ENCODE measurements around the gene IL18. TPM values are rescaled to one million over a fixed set of nuclear protein-coding genes. Genes with fewer than 3 reads are reported as not detected.
"Not testable (repeated sequence)": the region's sequence is repeated elsewhere in the genome, so short reads cannot be mapped to it uniquely, and the experiment has no call there.

The IL18 gene
- total RNA-seq (0.31 TPM), polyA plus RNA-seq (ENCODE audit: insufficient read depth in 1 of 8, insufficient read length in 8 of 8, low replicate concordance in 1 of 8) (1 to 10 TPM in 3 of 8 donors, under 1 TPM in 5; 0.41 to 3.8 (median 0.69) TPM)
- long read RNA-seq, donor 1, result 0 reads
- long read RNA-seq, donor 2, result 0 reads
- long read RNA-seq, donor 3, partial matches to known transcripts, result 0 of 1 reads
- long read RNA-seq, donor 3, other reads (novel, unspliced or antisense), result 0 of 1 reads
- long read RNA-seq, donor 4, result 0 reads
- long read RNA-seq, donor 5, result 0 reads
- long read RNA-seq, donor 6, partial matches to known transcripts, result 0 of 1 reads
- long read RNA-seq, donor 6, other reads (novel, unspliced or antisense), result 0 of 1 reads
- long read RNA-seq, donor 7, result 0 reads
- long read RNA-seq, donor 8, result 0 reads
- long read RNA-seq, donor 9, result 0 reads
- long read RNA-seq, donor 10, partial matches to known transcripts, result 0 of 1 reads
- long read RNA-seq, donor 10, other reads (novel, unspliced or antisense), result 0 of 1 reads
- long read RNA-seq, donor 11, result 0 reads

DNA sequence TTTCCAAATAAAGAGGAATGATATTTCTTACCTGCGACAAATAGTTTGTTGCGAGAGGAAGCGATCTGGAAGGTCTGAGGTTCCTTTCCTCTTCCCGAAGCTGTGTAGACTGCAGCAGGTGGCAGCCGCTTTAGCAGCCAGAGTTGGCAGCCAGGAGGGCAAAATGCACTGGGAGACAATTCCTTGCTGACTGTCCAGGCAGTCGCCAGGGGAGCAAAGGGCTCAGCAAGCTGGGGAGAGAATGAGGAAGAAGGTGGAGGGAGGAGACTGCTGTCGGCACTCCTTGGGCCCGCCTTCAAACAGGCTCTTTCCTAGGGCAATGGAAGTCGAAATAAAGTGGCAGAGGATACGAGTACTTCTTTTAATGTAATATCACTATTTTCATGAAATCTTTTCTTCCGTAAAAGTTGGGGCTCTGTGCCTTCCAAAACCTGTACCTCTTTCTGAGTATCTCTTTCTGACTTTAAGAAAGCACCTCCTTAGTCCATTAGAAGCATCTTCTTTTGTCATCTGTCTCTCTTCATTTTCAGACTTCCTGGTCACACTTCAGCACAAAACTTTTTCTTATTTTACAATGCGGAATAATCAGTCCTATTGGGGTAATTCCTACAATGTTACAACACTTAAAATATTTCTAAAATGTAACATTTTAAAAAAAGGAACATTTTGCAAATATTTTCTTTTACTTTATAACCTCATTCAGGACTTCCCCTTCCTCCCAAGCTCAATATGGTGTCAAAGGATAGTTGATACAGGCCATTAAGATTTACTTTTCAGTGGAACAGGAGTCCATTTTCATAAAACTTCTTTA is at the start of gene IL18:
IL18 (minus strand) TSS at position 220 of the 811 bp plus-strand sequence. CDS start 9,041 bp downstream, outside the sequence.
- no peak within 1 kb of the TSS for H3K27ac ChIP-seq (ENCODE audit: low read length)
- 77% methylated on average over 7 of the region's 12 CpGs for WGBS (ENCODE audit: insufficient coverage)

DNA sequence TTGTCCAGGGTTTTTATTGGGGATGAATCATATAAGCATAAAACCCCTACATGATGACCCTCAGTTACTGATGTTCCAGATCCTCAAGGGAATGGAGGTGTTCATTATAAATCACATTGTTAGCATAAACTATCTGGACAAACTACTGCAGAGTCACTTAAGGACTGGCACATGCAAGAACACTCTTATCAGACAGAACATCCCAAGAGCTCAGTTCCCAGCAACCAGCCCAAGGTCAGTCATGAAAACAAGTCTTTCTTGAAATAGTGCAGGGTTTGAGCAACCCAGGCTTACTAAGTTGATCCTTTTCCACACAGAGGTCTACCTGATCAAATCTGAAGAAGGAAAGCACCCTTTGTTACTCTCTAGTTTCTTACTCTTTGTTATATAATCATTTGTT is 48.8 kb upstream of the IL18 start:
- Histone ChIP-seq H3K27ac (ENCODE audit: low read length) (no peak overlapping the region), H3K9me3 (replicated peaks; ENCODE audit: control insufficient read depth, low read depth, low read length) (no peaks in the 10 kb centered on the region), H3K36me3 (ENCODE audit: control insufficient read depth, insufficient read depth, low read length) (no peaks in the 10 kb centered on the region), H3K27me3 (ENCODE audit: control insufficient read depth, insufficient read depth, low read length) (no peaks in the 10 kb centered on the region), H3K4me3 (ENCODE audit: low read length) (no peak overlapping the region), H3K4me1 (ENCODE audit: control insufficient read depth, insufficient read depth, low read length) (no peaks in the 10 kb centered on the region)
- no peak for DNase-seq

More for the DNA sequence above, at the start of gene IL18:
- no peaks in the 10 kb centered on the region for H3K36me3 ChIP-seq (ENCODE audit: control insufficient read depth, insufficient read depth, low read length)
- H3K4me1 ChIP-seq (ENCODE audit: control insufficient read depth, insufficient read depth, low read length), result no peaks in the 10 kb centered on the region
- no peak within 1 kb of the TSS for H3K4me3 ChIP-seq (ENCODE audit: low read length)
- no peaks in the 10 kb centered on the region for H3K9me3 ChIP-seq (replicated peaks; ENCODE audit: control insufficient read depth, low read depth, low read length)
- no peaks in the 10 kb centered on the region for H3K27me3 ChIP-seq (ENCODE audit: control insufficient read depth, insufficient read depth, low read length)
- no peak for DNase-seq

DNA sequence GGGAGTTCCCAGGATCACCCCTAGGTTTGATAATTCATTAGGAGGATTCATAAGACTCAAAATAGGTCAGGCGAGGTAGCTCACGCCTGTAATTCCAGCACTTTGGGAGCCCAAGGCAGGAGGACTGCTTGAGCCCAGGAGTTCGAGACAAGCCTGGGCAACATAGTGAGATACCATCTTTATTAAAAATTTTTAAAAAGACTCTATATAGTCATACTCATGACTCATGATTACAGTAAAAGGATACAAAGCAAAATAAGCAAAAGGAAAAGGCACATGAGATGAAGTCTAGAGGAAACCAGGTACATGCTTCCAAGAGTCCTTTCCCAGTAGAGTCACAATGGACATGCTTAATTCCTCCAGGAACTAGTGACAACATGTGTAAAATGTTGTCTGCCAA is 48.4 kb upstream of the IL18 start:
- Histone ChIP-seq H3K4me1 (ENCODE audit: control insufficient read depth, insufficient read depth, low read length) (no peaks in the 10 kb centered on the region), H3K27ac (ENCODE audit: low read length) (no peak overlapping the region), H3K4me3 (ENCODE audit: low read length) (no peak overlapping the region), H3K36me3 (ENCODE audit: control insufficient read depth, insufficient read depth, low read length) (no peaks in the 10 kb centered on the region), H3K27me3 (ENCODE audit: control insufficient read depth, insufficient read depth, low read length) (no peaks in the 10 kb centered on the region), H3K9me3 (replicated peaks; ENCODE audit: control insufficient read depth, low read depth, low read length) (no peaks in the 10 kb centered on the region)
- DNase-seq, result no peak
- no CpG with 5 or more reads among the region's 3 CpGs for WGBS (ENCODE audit: insufficient coverage)

DNA sequence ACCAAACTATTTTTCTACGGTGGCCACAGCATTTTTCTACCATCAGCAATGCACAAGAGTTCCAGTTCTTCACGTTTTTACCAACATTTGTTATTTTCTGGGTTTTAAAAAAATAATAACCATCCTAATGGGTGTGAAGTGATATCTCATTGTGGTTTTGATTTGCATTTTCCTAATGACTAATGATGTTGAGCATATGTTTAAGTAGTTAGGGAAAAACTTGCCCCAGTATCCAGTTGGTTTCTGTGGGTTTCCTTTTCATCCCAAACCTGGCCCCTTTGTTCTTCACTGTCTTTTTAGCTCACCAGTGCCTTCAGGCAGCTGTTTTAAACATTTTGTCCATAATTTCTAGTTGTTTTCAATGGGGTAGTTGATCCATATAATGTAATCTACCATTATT is 47.6 kb upstream of the IL18 start:
- Histone ChIP-seq H3K27me3 (ENCODE audit: control insufficient read depth, insufficient read depth, low read length) (no peaks in the 10 kb centered on the region), H3K36me3 (ENCODE audit: control insufficient read depth, insufficient read depth, low read length) (no peaks in the 10 kb centered on the region), H3K27ac (ENCODE audit: low read length) (no peak overlapping the region), H3K4me3 (ENCODE audit: low read length) (no peak overlapping the region), H3K4me1 (ENCODE audit: control insufficient read depth, insufficient read depth, low read length) (no peaks in the 10 kb centered on the region), H3K9me3 (replicated peaks; ENCODE audit: control insufficient read depth, low read depth, low read length) (no peaks in the 10 kb centered on the region)
- no peak for DNase-seq
- whole genome bisulfite sequencing (ENCODE audit: insufficient coverage), result no CpG with 5 or more reads among the region's 2 CpGs

DNA sequence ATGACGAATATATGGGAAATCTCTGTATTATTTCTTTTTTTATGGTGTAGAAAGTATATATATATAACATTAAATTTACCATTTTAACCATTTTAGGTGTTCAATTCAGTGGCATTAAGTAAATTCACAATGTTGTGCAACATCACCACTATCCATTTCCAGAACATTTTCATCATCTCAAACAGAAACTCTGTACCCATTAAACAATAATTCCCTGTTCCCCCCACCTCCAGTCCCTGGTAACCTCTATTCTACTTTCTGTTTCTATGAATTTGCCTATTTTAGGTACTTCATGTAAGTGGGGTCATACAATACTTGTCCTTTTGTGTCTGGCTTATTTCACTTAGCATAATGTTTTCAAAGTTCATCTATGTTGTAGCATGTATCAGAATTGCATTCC is 47.0 kb upstream of the IL18 start:
- Histone ChIP-seq H3K27ac (ENCODE audit: low read length) (no peak overlapping the region), H3K36me3 (ENCODE audit: control insufficient read depth, insufficient read depth, low read length) (no peaks in the 10 kb centered on the region), H3K4me1 (ENCODE audit: control insufficient read depth, insufficient read depth, low read length) (no peaks in the 10 kb centered on the region), H3K4me3 (ENCODE audit: low read length) (no peak overlapping the region), H3K27me3 (ENCODE audit: control insufficient read depth, insufficient read depth, low read length) (no peaks in the 10 kb centered on the region), H3K9me3 (replicated peaks; ENCODE audit: control insufficient read depth, low read depth, low read length) (no peaks in the 10 kb centered on the region)
- DNase-seq, result no peak
- no CpG with 5 or more reads among the region's 1 CpG for WGBS (ENCODE audit: insufficient coverage)

DNA sequence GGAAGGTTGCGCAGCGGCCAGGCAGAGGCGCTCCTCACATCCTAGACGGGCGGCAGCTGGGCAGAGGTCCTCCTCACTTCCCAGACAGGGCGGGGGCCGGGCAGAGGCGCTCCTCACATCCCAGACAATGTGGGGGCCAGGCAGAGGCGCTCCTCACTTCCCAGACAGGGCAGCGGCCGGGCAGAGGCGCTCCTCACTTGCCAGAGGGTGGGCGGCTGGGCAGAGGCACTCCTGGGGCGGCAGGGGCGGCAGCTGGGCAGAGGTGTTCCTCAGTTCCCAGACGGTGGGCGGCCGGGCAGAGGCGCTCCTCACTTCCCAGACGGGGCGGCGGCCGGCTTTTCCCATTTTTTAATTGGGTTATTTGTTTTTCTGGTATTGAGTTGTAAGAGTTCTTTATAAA is 42.2 kb upstream of the IL18 start:
- Histone ChIP-seq H3K9me3 (replicated peaks; ENCODE audit: control insufficient read depth, low read depth, low read length) (no peaks in the 10 kb centered on the region), H3K36me3 (ENCODE audit: control insufficient read depth, insufficient read depth, low read length) (peaks cover 3% of the 10 kb centered on the region), H3K27ac (ENCODE audit: low read length) (no peak overlapping the region), H3K27me3 (ENCODE audit: control insufficient read depth, insufficient read depth, low read length) (no peaks in the 10 kb centered on the region), H3K4me3 (ENCODE audit: low read length) (no peak overlapping the region), H3K4me1 (ENCODE audit: control insufficient read depth, insufficient read depth, low read length) (no peaks in the 10 kb centered on the region)
- DNase-seq, result no peak
- WGBS (ENCODE audit: insufficient coverage), result 90% methylated on average over 21 of the region's 23 CpGs

DNA sequence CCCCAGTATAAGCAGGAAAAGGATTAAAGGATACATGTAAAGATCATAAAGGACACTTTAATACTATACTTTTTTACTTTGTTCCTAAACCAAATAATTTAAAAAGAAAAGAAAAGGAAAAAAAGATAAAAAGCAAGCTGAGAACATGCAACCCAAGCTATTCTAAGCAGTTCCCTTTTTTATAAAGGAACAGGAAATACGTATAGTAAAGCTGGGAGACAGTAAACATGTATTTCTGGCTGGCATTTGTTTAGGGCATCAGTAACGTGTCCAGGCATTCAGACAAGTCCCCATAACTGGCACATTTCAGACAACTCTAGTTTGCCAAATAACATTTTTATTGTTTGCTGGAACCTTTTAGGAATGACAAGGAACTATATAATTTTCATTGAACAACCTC is 36.4 kb upstream of the IL18 start:
- Histone ChIP-seq H3K36me3 (ENCODE audit: control insufficient read depth, insufficient read depth, low read length) (no peaks in the 10 kb centered on the region), H3K4me3 (ENCODE audit: low read length) (no peak overlapping the region), H3K9me3 (replicated peaks; ENCODE audit: control insufficient read depth, low read depth, low read length) (no peaks in the 10 kb centered on the region), H3K4me1 (ENCODE audit: control insufficient read depth, insufficient read depth, low read length) (no peaks in the 10 kb centered on the region), H3K27ac (ENCODE audit: low read length) (no peak overlapping the region), H3K27me3 (ENCODE audit: control insufficient read depth, insufficient read depth, low read length) (no peaks in the 10 kb centered on the region)
- no CpG with 5 or more reads among the region's 2 CpGs for WGBS (ENCODE audit: insufficient coverage)
- DNase-seq, result peak; percentile 30

DNA sequence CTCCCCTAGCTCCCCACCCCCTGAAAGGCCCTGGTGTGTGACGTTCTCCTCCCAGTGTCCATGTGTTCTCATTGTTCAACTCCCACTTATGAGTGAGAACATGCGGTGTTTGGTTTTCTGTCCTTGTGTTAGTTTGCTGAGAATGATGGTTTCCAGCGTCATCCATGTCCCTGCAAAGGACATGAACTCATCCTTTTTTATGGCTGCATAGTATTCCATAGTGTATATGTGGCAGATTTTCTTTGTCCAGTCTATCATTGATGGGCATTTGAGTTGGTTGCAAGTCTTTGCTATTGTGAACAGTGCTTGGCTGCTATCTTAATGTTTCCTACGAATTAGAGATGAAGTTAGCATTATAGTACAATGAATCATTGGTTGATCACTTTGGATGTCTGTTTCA is 35.2 kb upstream of the IL18 start:
- H3K27me3 ChIP-seq (ENCODE audit: control insufficient read depth, insufficient read depth, low read length); H3K27ac ChIP-seq (ENCODE audit: low read length); H3K4me1 ChIP-seq (ENCODE audit: control insufficient read depth, insufficient read depth, low read length); H3K9me3 ChIP-seq (replicated peaks; ENCODE audit: control insufficient read depth, low read depth, low read length); DNase-seq; H3K36me3 ChIP-seq (ENCODE audit: control insufficient read depth, insufficient read depth, low read length); H3K4me3 ChIP-seq (ENCODE audit: low read length): not testable (repeated sequence)
- WGBS (ENCODE audit: insufficient coverage), result no CpG with 5 or more reads among the region's 4 CpGs

DNA sequence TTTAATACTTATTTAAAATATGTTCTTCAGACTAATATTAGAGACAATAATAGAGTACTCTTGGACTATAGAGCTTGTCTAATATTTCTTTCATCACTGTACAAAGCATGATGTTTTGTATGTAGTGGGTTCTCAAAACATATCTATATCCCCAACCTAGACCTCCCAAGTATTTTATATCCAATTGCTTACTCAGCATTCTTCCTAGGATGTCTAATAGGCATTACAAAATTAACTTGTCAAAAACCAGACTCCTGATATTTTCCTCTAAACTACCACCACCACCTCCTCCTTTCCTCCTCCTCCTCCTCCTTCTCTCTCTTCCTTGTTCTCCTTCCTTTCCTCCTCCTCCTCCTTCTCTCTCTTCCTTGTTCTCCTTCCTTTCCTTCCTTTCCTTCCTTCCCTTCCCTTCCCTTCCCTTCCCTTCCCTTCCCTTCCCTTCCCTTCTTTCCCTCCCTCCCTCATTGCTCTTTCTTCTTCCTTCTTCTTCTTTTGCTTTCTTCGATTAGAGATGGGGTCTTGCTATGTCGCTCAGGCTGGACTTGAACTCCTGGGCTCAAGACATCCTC is 32.7 kb upstream of the IL18 start:
- H3K4me1 ChIP-seq (ENCODE audit: control insufficient read depth, insufficient read depth, low read length), result no peaks in the 10 kb centered on the region
- no peak for DNase-seq
- 86% methylated on average over 2 of the region's 2 CpGs for WGBS (ENCODE audit: insufficient coverage)

DNA sequence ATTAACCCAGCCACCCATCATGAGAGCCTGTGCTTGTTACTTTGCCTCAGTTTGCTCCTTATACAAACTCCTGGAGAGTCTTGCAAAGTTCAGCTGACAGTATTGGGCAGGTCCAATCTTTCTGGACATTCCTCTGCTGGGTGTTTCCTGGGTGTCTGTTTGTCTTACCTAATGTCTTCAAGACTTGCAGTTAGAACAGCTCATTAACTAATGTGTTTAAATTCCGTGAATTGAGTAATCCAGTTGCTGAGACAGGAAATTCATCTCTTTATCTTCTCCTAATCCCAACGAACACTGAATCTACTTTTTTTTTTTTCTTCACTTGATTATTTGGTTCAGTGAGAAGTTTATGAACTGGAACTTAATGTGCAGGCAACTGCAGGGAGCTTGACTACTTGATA is 32.1 kb upstream of the IL18 start:
- H3K36me3 ChIP-seq (ENCODE audit: control insufficient read depth, insufficient read depth, low read length), result no peaks in the 10 kb centered on the region
- H3K27me3 ChIP-seq (ENCODE audit: control insufficient read depth, insufficient read depth, low read length), result no peaks in the 10 kb centered on the region
- H3K9me3 ChIP-seq (replicated peaks; ENCODE audit: control insufficient read depth, low read depth, low read length), result no peaks in the 10 kb centered on the region
- no peak overlapping the region for H3K27ac ChIP-seq (ENCODE audit: low read length)
- no peaks in the 10 kb centered on the region for H3K4me1 ChIP-seq (ENCODE audit: control insufficient read depth, insufficient read depth, low read length)
- no peak overlapping the region for H3K4me3 ChIP-seq (ENCODE audit: low read length)
- no peak for DNase-seq
- WGBS (ENCODE audit: insufficient coverage), result no CpG with 5 or more reads among the region's 2 CpGs

More for the DNA sequence above, 32.7 kb upstream of the IL18 start:
- Histone ChIP-seq H3K27ac (ENCODE audit: low read length) (no peak overlapping the region), H3K27me3 (ENCODE audit: control insufficient read depth, insufficient read depth, low read length) (no peaks in the 10 kb centered on the region), H3K9me3 (replicated peaks; ENCODE audit: control insufficient read depth, low read depth, low read length) (no peaks in the 10 kb centered on the region), H3K4me3 (ENCODE audit: low read length) (no peak overlapping the region), H3K36me3 (ENCODE audit: control insufficient read depth, insufficient read depth, low read length) (no peaks in the 10 kb centered on the region)
